IPS-NIHi11 (cell line): ENCODE results near the gene INA.

Source experiments
- DNase-seq: peaks from one replicate; pipeline ENCODE4 v3.0.0; 2012; ENCODE audit warnings: mixed read lengths, low spot score

Gene INA

DNA sequence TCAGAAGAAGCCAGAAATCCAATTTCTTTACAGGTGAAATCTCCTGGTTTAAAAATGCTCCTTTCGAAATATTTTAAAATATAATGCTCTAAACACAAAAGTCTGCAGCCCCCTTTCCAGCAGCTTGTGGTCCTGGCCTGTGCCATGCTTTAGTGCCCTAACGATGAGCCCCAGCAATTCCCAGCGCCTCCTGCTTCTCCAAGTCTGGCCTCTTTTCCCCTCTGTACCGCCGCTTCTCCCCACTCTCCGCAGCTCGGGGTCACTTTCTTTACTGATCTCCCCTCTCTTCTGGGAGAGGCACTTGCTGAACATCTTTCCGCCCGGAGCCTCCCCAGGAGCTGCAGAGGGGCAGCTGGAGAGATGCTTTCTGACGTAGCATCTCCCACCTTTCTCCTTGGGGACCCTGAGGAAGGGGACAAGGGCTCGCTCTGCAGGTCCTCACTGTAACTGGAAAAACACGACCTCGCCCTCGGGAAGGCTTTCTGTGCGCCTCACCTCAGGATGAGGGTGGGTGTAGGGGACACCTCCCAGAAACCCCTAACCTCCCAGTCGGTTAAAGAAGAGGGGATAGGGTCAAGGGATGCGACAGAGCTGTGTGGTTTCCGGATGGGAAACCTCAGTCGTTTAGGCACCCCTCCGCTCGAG lies 565 bp upstream of the INA start:
- no peak for DNase-seq

DNA sequence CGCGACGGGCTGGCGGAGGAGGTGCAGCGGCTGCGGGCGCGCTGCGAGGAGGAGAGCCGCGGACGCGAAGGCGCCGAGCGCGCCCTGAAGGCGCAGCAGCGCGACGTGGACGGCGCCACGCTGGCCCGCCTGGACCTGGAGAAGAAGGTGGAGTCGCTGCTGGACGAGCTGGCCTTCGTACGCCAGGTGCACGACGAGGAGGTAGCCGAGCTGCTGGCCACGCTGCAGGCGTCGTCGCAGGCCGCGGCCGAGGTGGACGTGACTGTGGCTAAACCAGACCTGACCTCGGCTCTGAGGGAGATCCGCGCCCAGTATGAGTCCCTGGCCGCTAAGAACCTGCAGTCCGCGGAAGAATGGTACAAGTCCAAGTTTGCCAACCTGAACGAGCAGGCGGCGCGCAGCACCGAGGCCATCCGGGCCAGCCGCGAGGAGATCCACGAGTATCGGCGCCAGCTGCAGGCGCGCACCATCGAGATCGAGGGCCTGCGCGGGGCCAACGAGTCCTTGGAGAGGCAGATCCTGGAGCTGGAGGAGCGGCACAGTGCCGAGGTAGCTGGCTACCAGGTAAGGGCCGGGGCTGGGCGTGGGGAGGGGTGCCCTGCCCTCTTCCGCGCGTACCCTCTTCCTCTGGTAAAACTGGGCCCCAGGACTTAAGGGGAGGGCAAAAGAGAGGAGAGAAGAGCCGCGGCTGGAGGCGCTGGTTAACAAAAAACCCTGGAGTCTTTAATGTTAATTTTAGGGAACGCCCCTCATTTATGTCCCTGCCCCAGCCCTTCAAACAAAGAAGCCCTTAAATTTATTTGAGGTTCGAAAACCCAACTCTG lies 987 bp downstream of the INA start:
- no peak for DNase-seq

DNA sequence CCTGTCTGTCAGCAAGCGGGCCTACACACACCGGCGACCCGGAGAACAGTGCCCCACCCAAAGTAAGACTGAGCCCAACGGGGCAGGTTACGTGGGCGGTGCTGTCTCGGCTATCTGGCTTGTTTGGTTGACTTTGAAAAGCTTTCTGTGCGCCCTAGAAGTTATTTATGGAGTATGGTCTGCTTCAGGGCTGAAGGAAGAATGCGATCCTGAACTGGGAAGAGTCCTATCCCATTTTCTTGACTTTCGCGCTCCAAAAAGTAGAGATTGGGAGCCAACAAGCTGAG lies 1.5 kb downstream of the INA start:
- no peak for DNase-seq

DNA sequence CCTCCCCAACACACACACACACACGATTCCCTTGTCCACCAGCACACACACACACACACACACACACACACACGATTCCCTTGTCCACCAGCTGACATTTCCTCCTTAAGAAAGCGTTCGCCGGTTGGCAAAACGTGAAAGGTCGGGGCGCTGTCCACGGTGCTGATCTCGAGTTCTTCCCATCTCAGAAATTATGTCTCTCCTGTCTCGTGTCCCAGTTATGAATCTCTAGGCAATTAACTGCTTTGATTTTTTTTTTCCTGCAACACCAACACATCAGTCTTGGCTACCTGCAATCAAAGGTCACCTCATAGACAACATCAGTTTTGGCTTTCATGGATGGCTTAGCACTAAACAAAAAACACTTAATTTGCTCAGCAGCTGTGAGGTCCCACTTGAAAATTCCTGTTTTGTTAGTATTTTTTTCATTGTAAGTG lies 1.9 kb downstream of the INA start:
- peak; percentile 62 for DNase-seq

DNA sequence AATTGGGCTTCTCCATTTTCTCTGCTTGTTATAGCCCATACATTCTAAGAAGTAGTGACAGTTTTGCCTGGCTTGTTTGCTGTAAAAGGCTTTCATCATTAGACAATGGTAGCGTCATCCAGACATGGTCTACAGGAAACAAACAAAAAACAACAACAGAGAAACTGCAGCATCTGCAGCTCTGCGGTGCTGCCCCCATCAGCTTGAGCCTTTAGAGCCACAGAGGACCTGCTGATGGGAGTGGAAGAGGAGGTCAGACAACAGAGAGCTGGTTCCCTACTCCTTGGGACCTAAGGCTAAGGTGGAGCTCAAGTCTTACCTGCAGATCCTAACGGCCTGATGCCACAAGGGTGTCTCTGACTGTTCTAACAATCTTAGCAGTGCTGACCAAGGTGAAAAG lies 3.1 kb downstream of the INA start:
- DNase-seq = no peak

DNA sequence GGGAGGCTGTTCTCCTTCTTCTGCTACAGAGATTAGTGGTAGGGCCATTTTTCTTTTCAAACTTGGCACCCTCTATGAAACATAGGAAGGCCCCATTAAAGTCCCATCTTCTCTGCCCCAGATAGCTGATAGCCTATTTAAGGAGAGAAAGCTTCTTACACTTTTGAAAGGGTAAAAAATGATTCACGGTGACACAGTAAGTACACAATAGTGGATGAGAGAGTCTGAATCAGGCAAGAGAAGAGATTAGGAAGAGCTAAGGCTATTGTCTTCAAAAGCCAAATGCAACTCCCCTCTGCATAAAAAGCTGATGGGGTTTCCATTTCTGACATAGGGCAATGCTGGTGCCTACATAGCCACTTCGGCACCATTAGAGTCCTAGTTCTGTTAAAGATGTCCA lies 3.6 kb downstream of the INA start:
- DNase-seq = no peak

DNA sequence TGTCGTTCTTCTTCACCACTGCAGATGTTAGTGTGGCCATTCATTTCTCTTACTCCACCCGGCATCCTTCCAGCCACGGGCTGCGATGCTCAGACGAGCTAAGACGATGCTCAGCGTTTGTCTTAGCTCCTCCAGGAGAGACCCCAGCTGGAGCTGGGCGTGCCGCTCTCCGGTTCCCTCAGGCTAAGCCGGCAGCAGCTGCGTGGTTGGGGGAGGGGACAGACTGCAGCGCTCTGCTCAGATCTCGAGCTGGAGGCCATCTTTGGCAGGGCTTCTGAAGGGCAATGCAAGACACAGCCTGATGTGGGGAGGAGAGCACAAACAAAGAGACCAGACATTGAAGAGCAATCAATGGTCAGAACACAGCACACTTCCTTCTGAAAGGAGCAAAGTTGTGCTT lies 4.8 kb downstream of the INA start:
- peak; percentile 83 for DNase-seq

DNA sequence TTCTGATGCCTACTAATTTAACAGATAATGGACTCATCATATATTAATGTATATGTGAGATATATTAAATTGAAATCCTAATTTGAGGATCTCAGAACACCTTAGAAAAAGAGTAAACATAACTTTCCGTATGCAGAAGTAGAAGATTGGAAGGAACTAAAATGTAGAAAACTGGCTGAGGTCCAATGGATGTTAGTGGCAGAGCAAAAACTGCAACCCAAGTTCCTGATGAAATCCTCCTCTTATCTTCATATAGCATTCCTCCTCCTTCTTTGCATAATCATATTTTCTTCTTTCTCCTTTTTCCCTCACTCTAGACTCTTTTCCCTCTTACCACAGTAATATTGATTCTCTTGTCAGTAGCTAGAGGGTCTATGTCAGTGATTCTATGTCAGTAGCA lies 6.0 kb downstream of the INA start:
- no peak for DNase-seq

DNA sequence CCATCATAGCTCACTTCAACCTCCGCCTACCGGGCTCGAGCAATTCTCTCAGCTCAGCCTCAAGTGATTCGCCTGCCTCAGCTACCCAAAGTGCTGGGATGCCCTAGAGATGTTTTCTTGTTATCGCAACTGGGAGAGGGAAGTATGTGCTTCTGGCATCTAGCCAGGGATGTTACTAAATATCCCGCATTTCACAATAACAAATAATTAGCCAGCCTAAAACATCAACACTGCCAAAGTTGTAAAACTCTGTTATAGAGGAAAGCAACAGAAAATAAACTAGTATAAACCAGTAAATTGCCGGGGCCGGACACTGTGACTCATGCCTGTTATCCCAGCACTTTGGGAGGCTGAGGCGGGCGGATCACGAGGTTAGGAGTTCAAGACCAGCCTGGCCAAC lies 7.2 kb downstream of the INA start:
- DNase-seq = no peak

DNA sequence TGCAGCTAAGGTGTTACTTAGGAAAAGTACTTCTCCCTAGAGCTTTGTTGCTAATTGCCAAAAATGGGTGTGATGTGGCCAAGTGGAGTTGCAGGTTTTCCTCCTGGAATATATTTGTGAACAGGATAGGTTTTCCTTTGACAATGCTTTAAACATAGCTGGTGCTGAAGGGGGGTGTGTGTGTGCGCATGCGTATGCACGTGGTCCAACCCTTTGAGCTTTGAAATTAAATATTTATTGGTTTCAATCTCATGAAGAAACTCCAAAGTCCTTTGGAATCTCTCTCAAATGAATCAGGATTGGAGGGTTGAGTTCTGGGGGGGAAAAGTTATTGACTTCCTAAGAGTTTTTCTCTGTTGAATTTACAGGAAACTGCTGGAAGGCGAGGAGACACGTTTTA lies 11.1 kb downstream of the INA start:
- no peak for DNase-seq

DNA sequence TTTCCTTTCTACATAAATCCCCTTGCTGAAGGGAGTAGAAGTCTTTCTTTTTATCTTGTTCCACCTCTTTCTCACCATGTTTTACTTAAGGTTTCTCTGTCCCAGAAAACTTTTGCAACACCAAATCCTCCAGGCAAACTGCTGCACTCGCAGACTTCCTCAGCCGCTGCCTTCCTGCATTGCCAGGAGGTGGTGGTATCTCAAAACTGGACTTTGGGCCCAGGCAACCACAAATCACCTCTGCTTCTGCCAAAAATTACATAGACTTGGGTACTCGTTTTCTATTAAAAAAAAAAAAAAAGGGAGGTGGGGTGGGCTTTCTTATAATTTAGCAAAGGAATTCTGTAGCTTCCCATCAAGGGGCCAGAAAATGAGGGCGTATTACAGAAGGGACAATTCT lies 14.7 kb downstream of the INA start:
- no peak for DNase-seq

DNA sequence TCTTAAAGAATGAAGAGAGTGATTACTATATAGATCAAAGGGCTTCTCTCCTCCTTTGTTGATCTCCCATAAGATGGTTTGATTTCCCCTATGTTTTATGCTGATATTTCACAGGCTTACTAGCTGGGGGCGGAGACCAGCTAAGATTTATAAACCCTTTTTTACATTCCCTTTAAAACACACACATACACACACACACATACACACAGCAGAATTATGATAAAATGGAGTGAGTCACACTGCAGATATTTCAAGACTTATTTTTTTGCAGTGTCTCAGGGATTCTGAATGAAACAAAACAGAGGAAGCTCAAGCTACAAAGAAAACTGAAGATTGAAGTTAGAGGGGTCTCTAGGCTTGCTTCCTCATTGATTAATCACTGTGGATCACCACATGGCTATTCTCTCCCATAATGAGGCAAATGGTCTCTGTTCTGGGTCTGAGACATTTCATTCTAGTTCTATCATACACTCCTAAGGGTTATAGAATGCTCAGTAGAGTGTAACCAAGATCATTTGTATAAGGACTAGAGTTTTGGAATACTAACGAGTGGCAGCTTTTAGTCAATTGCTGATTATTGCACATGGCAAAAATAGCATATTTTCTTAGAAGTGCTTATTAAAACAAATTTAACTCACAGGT lies 18.6 kb downstream of the INA start:
- DNase-seq = no peak

DNA sequence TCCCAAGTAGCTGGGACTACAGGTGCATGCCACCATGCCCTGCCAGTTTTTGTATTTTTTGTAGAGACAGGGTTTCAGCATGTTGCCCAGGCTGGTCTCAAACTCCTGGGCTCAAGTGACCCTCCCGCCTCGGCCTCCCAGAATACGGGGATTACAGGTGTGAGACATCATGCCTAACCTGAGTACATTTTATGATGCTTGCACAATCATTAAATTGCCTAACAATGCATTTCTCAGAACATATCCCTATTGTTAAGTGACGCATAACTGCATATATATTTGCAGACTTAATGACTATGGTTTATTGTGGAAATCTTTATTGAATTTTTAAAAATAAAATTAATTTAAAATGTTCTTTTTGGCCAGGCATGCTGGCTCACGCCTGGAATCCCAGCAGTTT lies 30.7 kb downstream of the INA start:
- no peak for DNase-seq

DNA sequence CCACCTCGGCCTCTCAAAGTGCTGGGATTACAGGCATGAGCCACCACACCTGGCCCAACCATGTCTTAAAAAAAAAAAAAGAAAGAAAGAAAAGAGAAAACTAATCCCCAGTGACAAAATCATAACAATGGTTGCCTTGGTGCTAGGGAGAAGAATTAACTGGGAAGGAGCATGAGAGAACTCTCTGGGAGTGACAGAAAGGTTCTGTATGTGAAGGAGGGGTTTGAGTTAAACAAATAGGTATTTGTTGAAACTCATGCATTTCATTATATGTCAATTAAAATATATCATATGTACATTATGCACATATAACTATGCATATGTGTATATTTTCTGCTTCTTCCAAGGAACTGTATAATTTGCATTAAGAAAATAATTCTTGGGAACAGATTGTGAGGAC lies 33.3 kb downstream of the INA start:
- no peak for DNase-seq

DNA sequence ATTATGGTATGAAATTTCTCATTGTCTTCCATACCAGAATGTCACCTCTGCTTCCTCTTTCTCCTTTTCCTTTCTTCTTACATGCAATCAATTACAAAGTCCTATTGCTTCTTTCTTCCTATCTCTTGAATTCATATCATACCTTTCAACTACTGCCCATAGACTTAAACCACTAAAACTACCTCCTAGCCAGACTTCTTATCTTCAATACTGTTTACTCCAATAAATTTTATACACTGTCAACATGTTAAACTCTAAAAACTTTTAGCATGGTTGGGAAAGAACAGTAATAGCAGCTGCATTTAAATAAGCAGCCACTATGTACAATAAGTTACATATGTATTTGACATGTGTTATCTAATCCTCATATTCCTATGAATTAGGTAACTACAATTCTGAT lies 39.1 kb downstream of the INA start:
- DNase-seq = no peak

DNA sequence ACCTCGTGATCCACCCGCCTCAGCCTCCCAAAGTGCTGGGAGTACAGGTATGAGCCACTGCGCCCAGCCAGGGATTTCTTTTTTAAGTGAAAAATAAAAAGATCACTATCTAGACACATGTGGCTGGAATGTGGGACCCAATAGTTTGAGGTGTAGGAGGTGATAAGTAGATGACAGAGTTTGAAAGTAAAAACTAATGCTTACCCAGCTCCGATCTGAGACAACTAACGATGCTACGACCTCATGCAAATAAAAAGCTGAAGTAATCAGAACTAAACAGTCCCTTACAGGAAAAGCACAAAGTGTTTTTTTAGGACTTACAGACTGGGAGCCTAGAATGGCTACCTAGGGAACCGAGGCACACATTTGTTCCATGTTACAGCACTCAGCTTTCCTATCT lies 51.0 kb downstream of the INA start:
- no peak for DNase-seq

DNA sequence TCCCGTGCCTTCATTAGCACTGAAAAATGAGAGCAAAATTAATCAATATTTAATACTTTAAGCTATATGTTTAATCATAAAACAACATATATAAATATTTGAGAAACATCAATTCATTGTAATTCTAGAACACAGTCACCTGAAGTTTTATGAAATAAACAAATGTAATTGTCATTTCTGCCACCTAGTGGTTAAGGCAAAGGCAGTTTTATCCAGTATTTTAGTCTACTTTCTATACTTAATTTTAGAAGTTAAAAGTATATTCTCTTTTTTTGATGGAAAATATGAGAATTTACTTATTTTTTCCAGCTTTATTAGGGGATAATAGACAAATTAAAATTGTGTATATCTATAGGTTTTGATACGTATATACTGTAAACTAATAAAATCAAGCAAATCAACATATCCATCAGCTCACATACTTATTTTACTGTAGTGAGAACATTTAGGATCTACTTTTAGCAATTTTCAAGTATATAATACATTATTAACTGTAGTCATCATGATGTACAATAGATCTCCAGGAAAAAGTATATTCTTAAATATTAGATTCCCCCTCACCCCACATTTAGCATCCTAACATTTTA lies 57.1 kb downstream of the INA start:
- peak; percentile 31 for DNase-seq

DNA sequence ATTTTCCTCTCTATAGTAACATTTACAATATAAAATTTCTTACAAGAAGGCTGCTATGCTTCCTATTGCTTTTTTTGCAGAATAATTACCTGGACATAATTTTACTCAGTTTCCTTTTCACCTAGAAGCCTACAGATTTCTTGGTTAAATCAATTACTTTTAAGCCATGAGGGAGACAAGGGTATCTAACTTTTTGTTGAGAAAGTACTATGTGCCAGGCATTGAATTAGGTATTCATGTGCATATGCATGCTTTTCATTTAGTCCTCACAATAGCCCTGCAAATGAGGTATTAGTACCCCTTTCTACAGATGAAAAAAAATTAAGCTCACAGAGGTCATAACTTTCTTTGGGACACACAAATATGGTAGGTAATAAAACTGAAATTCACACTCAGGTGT lies 57.6 kb downstream of the INA start:
- no peak for DNase-seq

DNA sequence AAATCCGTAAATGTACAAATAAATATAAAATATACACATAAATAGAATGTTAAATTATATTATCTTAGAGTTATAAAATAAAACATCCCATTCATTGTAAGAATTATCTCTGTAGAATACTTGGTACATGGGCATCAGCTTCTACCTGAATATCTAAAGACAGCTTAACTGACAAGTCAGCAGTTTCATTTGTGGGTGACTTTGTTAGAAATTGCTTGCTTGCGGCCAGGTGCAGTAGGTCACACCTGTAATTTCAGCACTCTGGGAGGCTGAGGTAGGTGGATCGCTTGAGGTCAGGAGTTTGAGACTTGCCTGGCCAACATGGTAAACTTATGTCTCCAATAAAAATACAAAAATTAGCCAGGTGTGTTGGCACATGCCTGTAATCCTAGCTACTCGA lies 59.4 kb downstream of the INA start:
- no peak for DNase-seq
